Measurements from ENCODE around the gene VPS35. TPM values are rescaled to one million over a fixed set of nuclear protein-coding genes. Genes with fewer than 3 reads are reported as not detected.

The VPS35 gene
- polyA plus RNA-seq, 1 experiment = 26.4 TPM

DNA sequence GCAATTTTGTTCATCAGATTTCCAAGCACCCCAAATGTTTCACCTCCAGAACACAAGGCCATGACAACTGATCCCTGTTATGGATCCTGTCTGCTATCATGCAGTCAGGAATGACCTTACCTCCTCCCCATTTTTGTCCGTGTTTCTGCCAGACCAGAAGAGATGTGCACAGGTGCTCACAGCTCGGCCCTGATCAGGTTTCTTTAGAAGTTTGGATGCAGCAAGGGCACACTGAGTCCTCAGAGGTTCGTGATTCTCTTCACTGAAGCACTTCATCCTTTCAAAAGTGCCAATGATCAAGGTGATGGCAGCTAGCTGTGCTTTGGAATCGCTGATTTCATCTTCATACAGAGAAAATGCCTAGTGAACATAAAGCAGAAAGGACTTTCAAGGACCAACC, 26.9 kb downstream of the VPS35 start:
- peaks cover 11% of the 10 kb centered on the region for H3K36me3 ChIP-seq (ENCODE audit: control insufficient read depth, insufficient read depth, low read length)
- TF ChIP-seq, protein P1, sequence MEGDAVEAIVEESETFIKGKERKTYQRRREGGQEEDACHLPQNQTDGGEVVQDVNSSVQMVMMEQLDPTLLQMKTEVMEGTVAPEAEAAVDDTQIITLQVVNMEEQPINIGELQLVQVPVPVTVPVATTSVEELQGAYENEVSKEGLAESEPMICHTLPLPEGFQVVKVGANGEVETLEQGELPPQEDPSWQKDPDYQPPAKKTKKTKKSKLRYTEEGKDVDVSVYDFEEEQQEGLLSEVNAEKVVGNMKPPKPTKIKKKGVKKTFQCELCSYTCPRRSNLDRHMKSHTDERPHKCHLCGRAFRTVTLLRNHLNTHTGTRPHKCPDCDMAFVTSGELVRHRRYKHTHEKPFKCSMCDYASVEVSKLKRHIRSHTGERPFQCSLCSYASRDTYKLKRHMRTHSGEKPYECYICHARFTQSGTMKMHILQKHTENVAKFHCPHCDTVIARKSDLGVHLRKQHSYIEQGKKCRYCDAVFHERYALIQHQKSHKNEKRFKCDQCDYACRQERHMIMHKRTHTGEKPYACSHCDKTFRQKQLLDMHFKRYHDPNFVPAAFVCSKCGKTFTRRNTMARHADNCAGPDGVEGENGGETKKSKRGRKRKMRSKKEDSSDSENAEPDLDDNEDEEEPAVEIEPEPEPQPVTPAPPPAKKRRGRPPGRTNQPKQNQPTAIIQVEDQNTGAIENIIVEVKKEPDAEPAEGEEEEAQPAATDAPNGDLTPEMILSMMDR (IDR thresholded peaks at IDR 0.05; ENCODE audit: insufficient read depth, low read depth, low read length) = no peak
- DNase-seq (ENCODE audit: low read depth) = no peak
- ChIA-PET CTCF (no interaction called here), POLR2A (interaction anchor here (0.6 kb wide), 1 partner anchor 12 kb away, joined by 3 read pairs; no protein-coding TSS in a partner anchor)
- no peak overlapping the region for H3K4me3 ChIP-seq (ENCODE audit: low read depth, low read length)
- no peaks in the 10 kb centered on the region for H3K27me3 ChIP-seq (ENCODE audit: control insufficient read depth, insufficient read depth, low read length)

GRCh38 chr16:46658925-46659324, 30.1 kb downstream of the VPS35 start:
- TF ChIP-seq, protein P1 (IDR thresholded peaks at IDR 0.05; ENCODE audit: insufficient read depth, low read depth, low read length) = no peak
- no peak for DNase-seq (ENCODE audit: low read depth)
- POLR2A ChIA-PET = no interaction called here
- Histone ChIP-seq H3K27me3 (ENCODE audit: control insufficient read depth, insufficient read depth, low read length) (no peaks in the 10 kb centered on the region), H3K4me3 (ENCODE audit: low read depth, low read length) (no peak overlapping the region), H3K36me3 (ENCODE audit: control insufficient read depth, insufficient read depth, low read length) (peaks cover 8% of the 10 kb centered on the region)
- CTCF ChIA-PET = interaction anchor here (3.2 kb wide), 1 partner anchor 14 kb away, joined by 10 read pairs; no protein-coding TSS in a partner anchor

DNA sequence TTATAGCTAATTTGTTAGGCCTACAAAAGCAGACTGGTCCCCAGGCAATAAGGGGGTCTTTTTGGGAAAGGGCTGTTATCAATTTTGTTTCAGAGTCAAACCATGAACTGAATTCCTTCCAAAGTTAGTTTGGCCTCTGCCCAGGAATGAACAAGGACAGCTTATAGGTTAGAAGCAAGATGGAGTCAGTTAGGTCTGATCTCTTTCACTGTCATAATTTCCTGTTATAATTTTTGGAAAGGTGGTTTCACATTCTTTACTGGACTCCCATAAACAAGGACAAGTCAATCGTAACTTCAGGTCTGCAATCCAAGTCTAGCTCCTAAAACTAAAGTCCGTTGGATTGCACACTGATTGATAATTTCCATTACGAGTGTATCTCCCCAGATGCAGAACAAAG, 37.7 kb downstream of the VPS35 start:
- ChIA-PET POLR2A (no interaction called here), CTCF (no interaction called here)
- Histone ChIP-seq H3K27me3 (ENCODE audit: control insufficient read depth, insufficient read depth, low read length) (no peaks in the 10 kb centered on the region; the same call in 1 of the 2 replicates), H3K4me3 (ENCODE audit: low read depth, low read length) (no peak overlapping the region), H3K36me3 (ENCODE audit: control insufficient read depth, insufficient read depth, low read length) (no peaks in the 10 kb centered on the region)
- TF ChIP-seq, protein P1 (IDR thresholded peaks at IDR 0.05; ENCODE audit: insufficient read depth, low read depth, low read length) = no peak
- no peak for DNase-seq (ENCODE audit: low read depth)

DNA sequence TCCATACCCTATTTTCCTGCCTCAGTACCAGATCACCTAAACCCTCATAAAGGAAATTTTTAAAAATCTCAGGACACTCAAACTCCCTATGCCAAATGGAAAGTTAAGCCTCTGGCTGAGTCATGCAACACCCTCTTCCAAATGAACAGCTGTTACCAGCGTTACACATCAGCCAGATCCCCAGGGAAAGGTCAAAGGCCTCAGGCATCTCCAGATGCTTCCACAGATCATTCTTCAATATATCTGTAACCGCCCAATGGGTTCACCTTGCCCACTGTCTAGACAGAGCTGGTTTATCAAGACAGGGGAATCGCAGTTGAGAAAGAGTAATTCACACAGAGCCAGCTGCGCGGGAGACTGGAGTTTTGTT, 38.7 kb downstream of the VPS35 start:
- Histone ChIP-seq H3K4me3 (ENCODE audit: low read depth, low read length) (no peak overlapping the region), H3K27me3 (ENCODE audit: control insufficient read depth, insufficient read depth, low read length) (no peaks in the 10 kb centered on the region; the same call in 1 of the 2 replicates), H3K36me3 (ENCODE audit: control insufficient read depth, insufficient read depth, low read length) (no peaks in the 10 kb centered on the region)
- TF ChIP-seq, protein P1 (IDR thresholded peaks at IDR 0.05; ENCODE audit: insufficient read depth, low read depth, low read length) = no peak
- ChIA-PET CTCF (no interaction called here), POLR2A (no interaction called here)
- DNase-seq (ENCODE audit: low read depth) = no peak

DNA sequence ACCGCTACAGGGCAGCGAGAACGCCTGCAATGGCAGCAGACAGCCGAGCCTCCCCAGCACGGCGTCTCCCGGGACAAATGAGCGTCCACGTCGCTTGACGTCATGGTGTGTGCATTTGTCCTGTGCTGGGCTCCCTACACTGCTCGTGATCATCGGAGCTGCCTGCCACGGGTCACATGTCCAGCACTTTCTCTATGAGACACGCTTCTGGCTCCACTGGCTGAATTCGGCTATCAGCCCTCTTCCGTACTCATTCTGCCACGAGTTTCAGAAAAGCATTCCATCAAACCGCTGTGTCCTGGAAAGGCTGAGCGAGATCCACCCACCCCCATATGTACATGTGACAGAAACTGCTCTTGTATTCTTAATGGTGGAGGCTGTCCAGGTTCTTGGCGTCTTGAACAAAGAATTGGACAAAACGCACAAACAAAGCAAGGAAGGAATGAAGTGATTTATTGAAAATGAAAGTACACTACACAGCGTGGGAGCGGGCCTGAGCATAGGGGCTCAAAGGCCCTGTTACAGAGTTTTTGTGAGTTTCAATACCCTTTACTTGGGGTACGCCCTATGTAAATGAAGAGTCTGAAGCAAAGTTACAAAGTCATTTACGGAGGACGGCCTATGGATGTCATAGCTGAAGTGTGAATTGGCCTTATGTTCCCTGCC, 39.3 kb downstream of the VPS35 start:
- POLR2A ChIA-PET = no interaction called here
- Histone ChIP-seq H3K4me3 (ENCODE audit: low read depth, low read length) (no peak overlapping the region), H3K27me3 (ENCODE audit: control insufficient read depth, insufficient read depth, low read length) (no peaks in the 10 kb centered on the region; the same call in 1 of the 2 replicates), H3K36me3 (ENCODE audit: control insufficient read depth, insufficient read depth, low read length) (no peaks in the 10 kb centered on the region)
- DNase-seq (ENCODE audit: low read depth) = no peak
- TF ChIP-seq, protein P1 (IDR thresholded peaks at IDR 0.05; ENCODE audit: insufficient read depth, low read depth, low read length) = no peak
- CTCF ChIA-PET = interaction anchor here (1.0 kb wide), 1 partner anchor 18 kb away, joined by 4 read pairs; no protein-coding TSS in a partner anchor

All from BJ (cell line).